DND-41 (cell line): Measurements from ENCODE around the gene CAPZA1.

ENCODE experiments used
- EZH2 ChIP-seq: IDR thresholded peaks from 3 replicates; pipeline ENCODE4 v1.6.1; 2012; ENCODE audit warnings: borderline replicate concordance, low read depth, mild to moderate bottlenecking, moderate library complexity, low read length, inconsistent platforms; ENCODE audit not compliant: severe bottlenecking
- TF ChIP-seq, protein P1 (sequence below): IDR thresholded peaks from 2 replicates; pipeline ENCODE4 v1.5.1; 2012; ENCODE audit warnings: borderline replicate concordance, low read length, moderate library complexity, mild to moderate bottlenecking; ENCODE audit not compliant: poor library complexity, severe bottlenecking; ENCODE audit errors: extremely low read depth

DNA sequence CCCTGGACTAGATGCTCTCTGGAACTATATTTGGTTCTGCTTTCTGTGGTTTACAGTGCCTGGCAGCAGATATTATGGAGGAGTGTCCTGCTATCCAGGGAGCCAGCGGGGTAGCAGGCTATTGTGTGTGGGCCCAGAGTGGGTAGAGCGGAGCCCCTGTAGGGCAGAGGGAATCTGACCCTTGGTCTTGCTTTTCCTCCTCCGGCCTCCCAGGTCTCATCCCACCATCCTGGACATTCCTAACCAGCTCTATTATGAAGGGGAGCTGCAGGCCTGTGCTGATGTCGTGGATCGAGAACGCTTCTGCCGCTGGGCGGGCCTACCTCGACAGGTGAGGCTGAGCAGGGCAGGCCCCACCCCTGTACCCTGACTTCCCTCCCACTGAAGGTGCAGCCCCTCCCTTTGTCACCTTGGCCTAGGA lies 78.2 kb downstream of the CAPZA1 start:
- TF ChIP-seq, protein P1, sequence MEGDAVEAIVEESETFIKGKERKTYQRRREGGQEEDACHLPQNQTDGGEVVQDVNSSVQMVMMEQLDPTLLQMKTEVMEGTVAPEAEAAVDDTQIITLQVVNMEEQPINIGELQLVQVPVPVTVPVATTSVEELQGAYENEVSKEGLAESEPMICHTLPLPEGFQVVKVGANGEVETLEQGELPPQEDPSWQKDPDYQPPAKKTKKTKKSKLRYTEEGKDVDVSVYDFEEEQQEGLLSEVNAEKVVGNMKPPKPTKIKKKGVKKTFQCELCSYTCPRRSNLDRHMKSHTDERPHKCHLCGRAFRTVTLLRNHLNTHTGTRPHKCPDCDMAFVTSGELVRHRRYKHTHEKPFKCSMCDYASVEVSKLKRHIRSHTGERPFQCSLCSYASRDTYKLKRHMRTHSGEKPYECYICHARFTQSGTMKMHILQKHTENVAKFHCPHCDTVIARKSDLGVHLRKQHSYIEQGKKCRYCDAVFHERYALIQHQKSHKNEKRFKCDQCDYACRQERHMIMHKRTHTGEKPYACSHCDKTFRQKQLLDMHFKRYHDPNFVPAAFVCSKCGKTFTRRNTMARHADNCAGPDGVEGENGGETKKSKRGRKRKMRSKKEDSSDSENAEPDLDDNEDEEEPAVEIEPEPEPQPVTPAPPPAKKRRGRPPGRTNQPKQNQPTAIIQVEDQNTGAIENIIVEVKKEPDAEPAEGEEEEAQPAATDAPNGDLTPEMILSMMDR, result no peak
- TF ChIP-seq EZH2, result no peak
